GM19239 (cell line): Measurements from ENCODE around the gene MAGIX.
"Not testable (repeated sequence)": the region's sequence is repeated elsewhere in the genome, so short reads cannot be mapped to it uniquely, and the experiment has no call there.

Experiments
- DNase-seq: peaks from one replicate; pipeline ENCODE4 v3.0.0; 2011; ENCODE audit warnings: low spot score; ENCODE audit not compliant: insufficient read length
- FAIRE-seq: peaks from 2 replicates; lab custom pipeline; 2011; peaks lifted over from hg19 to GRCh38; lab: Jason Lieb, UNC

Gene MAGIX

DNA sequence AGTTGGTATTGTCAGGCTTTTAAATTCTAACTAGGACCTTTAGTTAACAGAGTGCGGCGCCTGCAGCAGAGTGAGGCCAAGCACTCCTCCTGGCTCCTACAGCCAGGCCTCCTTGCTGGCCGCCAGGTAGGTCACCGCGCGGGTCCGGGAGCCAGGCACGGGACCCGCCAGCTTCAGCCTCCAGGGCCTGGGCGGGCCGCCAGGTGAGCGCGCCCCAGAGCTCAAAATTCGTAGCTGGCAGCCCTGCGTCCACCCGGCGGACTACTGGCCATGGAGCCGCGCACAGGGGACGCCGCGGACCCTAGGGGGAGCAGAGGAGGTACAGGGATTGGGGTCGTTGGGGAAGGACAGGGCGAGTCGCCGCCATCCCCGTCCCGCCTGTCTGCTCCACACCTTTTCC is at the start of gene MAGIX:
MAGIX (plus strand) TSS at position 139 of the 400 bp plus-strand sequence; CDS start at position 271, 132 bp downstream.
- DNase-seq, result no peak

DNA sequence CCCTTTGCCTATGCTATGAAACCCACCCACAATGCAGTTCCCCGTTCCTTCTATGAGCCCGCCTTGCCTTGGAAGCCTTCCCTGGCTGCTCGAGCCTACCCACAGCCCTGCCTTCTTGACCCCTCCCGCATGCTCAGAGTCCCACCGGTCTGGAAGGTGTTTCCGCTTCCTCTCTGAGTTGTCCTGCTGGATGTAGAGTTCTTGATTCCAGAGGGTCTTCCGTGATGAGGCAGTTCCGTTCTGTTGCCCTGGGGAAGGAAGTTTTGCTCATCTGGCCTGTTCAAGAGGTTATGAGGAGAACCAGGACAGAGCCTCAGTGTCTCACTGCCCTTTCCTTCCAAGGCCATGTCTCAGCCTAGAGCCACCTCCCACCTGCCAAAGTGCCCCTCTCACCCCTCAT is 46.5 kb upstream of the MAGIX start:
- FAIRE-seq (no peak), DNase-seq (no peak)

More for the DNA sequence above, at the start of gene MAGIX:
- no peak for FAIRE-seq

DNA sequence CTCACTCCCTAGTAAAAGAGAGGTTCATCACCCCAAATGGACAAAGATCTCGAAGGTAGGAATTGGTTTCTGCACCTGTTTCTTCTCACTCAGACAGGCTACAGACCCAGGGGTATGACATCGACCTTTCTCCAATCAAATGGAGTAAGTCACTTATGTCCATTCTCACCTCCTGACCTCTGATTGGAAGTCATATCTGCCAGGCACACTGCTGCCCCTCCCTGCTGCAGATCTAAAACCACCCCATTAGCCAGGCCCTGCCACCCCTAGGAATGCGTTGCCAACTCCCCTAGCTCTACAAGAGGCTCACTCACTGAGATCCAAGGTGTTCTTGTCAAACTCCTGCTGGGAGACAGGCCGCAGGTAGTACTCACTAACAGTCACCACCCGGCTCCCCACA is 45.8 kb upstream of the MAGIX start:
- FAIRE-seq, result no peak

DNA sequence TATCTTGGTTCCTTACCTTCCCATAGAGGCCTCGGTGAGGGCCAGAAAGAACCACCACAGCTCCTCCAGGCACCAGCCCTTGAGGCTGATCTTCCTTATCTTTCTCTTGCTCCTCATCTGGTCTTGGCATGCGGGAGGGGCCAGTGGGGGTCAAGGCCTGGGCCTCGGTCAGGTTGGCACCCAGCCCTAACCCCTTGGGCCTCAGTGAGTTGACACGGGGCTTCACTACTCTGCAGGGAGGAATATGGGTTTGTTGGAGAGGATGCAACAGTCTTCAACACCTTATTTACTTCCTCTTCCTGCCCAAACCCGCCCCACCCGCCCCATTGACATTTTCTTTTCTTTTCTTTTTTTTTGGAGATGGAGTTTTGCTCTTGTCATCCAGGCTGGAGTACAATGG is 45.0 kb upstream of the MAGIX start:
- DNase-seq, result no peak
- FAIRE-seq, result no peak

More for the DNA sequence above, 45.8 kb upstream of the MAGIX start:
- DNase-seq, result no peak

DNA sequence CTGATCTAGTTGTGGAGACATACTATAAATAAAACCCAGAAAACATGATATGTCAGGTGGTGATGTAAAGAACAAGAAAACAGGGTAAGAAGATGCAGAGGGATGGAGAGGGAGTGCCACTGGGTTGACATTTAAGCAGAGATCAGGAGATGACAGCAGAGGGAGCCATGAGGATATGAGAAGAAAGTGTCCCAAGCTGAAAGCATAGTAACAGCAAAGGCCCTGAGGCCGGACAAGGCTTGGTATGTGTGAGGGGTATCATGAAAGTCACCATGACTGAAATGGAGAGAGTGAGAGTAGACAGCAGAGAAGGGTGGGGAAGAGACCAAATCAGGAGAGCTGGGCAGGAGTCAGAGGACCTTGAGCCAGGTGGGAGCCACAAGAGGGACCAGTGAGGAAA is 42.5 kb upstream of the MAGIX start:
- DNase-seq (no peak), FAIRE-seq (no peak)

DNA sequence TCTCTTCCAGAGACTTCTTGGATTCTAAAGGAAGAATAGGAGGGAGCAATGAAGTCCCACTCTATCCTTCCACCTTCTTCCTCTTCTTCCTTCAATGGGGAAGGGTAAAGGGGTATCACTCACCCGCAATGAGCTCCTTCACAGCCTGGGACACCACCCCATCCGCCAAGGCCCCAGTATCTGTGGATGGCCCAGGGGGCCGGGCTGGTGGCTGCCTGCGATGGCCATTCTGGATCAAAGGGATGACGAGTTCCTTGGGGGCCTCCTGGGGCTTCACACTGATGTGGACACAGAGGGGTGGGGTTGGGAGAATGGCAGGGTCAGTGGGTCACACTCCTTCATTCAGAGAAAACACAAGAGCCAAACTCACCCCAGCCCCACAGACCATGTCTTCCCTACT is 40.1 kb upstream of the MAGIX start:
- no peak for FAIRE-seq
- DNase-seq, result no peak

DNA sequence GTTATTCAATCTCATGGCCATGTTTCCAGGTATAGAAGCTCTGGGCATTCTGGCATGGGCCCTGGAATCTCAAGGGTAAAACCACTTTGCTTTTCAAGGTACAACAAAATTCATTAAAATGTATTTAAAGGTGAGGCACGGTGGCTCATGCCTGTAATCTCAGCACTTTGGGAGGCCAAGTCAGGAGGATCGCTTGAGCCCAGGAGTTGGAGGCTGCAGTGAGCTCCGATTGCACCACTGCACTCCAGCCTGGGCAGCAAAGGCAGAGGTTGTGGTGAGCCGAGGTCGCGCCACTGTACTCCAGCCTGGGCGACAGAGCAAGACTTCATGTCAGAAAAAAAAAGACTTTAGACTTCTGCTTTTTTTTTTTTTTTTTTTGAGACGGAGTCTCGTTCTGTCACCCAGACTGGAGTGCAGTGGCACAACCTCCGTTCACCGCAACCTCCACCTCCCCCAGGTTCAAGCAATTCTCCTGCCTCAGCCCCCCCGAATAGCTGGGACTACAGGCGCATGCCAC is 34.8 kb upstream of the MAGIX start:
- not testable (repeated sequence) for DNase-seq, FAIRE-seq

DNA sequence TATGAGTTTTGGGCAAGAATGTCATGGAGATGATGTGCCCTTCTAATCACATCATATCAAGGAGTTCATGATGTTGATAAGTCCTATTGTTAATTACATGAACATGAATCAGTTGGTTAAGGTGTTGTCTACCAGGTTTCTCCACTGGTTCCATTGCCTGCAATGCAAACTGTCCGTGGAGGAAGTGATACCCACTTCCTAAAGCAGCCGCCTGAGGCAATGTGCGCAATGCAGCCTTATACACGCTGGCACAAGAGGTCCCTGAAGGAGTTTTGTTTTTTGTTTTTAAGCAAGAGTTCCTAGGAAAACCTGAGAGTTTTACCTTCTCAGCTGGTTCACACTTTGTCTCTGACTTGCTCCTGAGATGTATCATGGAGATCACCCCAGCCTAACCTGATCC is 33.1 kb upstream of the MAGIX start:
- DNase-seq (no peak), FAIRE-seq (no peak)

DNA sequence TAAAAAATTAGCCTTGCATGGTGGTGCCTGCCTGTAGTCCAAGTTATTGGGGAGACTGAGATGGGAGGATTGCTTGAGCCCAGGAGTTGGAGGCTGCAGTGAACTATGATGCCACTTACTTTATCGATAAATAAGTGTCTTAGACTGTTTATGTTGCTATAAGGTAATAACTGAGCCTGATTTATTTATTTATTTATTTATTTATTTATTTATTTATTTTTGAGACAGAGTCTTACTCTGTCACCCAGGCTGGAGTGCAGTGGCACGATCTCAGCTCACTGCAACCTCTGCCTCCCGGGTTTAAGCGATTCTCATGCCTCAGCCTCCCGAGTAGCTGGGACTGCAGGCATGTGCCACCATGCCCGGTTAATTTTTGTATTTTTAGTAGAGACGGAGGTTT is 30.3 kb upstream of the MAGIX start:
- FAIRE-seq, DNase-seq: not testable (repeated sequence)

DNA sequence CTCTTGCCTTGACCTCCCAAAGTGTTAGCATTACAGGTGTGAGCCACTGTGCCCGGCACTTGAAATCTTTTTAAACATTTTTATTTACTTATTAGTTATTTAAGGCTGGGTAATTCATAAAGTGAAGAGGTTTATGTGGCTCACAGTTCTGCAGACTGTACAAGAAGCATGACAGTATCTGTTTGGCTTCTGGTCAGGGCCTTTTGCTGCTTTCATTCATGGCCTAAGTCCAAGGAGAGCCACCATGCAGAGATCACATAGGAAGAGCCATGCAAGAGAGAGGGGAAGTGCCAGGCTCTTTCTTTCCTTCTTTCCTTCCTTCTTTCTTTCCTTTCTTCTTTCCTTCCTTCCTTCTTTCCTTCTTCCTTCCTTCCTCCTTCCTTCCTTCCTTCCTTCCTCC is 28.8 kb upstream of the MAGIX start:
- FAIRE-seq (no peak), DNase-seq (no peak)

DNA sequence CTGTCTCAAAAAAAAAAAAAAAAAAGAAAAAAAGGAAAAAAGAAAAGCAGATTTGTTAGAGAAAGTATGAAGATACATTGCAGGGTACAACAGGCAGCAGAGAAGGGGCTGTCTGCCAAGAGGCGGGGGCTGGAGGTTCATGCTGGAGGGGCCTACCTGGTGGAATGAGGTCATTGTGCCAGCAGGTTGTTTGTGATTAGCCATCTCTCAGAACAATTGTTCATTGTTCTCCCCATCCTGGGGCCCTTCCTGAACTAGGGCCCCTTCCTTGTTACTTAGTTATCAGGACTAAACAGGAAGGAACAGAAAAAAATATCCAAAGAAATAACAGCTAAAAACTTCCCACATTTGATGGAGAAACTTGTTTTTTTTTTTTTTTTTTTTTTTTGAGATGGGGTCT is 25.1 kb upstream of the MAGIX start:
- DNase-seq (no peak), FAIRE-seq (no peak)

DNA sequence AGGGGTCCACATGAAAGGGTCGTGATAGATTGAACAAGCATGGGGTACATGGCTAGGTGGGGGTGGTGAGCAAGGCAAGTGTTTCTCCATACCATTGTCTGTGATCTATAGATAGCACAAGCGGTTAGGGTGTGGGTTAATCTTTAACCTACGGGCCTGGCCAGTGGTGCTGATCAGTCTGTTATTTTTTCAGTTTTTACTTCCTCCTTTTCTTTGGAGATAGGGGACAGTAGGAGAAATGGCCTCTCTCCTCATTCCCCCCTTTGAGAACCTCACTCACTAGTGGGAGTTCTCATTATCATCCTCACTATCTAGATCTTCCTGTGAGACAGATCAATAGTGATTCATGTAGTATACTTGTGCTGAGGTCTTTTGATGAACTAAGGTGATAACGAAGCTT is 22.8 kb upstream of the MAGIX start:
- DNase-seq, result no peak
- FAIRE-seq, result no peak

DNA sequence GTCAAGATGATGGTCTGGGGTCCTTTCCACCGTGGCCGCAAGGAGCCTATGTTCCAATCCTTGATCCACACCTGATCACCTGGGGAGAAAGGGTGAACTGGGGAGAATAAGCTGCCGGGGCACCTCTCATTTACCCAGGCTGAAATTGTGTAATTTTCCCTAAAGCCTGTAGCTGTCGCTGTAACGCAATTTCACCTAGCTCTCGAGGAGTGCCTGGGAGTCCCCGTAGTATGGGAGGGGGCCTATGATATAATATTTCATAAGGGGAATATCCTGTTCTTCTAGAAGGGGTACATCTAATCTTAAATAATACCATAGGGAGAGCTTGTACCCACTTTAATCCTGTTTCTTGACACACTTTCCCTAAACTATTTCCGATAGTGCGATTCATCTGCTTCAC is 20.3 kb upstream of the MAGIX start:
- not testable (repeated sequence) for FAIRE-seq, DNase-seq

DNA sequence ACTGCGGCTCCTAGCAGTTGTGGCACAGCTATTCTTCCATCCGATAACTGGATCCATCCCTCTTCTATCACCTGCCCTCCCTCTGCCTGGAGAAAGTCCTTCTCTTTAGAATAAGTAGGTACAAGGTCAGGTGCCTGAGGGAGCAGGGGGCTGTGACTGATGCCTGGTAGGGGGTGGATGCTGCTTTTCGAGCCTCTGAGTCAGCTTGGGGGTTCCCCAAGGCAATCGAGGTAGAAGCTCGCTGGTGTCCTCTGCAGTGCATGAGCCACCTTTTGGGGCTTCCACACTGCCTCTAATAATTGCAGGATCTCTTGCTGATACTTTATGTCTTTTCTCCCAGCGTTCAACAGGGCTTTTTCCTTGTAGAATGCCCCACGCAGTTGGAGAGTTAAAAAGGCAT is 19.4 kb upstream of the MAGIX start:
- not testable (repeated sequence) for FAIRE-seq, DNase-seq

DNA sequence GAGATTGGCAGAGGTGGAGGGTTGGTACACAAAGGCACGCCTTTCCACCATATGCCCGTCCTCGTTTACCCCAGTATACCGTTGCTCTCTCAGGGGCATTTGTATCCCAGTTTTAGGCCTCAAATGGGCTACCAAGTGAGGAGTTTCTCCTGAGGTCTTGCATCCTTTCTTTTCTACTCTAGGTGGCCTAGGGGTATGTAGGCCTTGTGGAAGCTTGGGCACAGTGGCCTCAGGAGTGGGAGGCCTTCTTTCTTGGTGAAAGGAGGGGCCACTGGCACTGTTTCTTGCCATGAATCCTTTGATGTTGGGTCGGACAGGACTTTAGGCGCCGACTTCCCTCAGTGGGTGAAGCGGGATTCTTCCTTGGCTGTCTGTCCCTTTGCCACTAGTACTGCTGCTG is 15.3 kb upstream of the MAGIX start:
- FAIRE-seq, result no peak
- DNase-seq, result no peak

DNA sequence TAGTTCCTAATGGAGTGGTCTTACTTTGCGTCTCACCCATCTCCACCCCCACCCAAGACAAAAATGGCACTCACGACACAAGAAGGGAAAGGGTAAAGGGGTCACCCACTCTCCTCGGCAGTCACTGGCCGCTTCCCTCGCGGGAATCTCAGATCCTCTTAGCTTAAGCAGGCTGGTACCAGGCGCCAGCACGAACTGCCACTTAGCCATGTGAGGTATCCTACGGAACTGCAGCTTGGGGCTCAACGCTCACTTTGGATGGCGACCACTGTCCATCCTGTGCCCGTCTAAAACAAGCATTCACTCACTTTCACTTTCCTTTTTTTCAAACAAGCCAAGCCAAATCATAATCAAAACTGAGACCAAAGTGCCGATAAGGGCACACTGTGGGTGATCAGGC is 14.6 kb upstream of the MAGIX start:
- DNase-seq, result no peak
- no peak for FAIRE-seq

DNA sequence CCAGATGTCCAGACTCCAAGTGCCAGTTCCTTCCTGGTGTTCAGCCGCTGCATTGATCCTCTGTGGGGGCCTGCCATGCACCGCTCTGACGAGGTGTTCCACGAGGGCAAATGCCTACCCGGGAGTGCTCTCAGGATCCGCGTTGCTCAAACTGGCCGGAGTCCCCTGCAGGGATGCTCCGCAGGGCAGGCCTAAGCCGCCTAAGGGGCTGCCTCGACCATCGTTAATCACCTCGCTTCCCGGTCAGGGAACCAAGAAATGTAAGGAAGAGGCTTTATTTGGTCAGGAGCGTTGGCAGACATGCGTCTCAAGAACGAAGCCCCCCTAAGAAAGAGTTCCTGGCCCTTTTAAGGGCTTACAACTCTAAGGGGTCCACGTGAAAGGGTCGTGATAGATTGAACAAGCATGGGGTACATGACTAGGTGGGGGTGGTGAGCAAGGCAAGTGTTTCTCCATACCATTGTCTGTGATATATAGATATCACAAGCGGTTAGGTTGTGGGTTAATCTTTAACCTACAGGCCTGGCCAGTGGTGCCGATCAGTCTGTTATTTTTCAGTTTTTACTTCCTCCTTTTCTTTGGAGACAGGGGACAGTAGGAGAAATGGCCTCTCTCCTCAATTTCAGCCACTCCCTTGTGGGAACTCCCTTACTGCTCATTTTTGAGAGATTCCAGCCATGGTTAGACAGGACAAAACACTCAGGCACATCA is 14.0 kb upstream of the MAGIX start:
- not testable (repeated sequence) for DNase-seq

DNA sequence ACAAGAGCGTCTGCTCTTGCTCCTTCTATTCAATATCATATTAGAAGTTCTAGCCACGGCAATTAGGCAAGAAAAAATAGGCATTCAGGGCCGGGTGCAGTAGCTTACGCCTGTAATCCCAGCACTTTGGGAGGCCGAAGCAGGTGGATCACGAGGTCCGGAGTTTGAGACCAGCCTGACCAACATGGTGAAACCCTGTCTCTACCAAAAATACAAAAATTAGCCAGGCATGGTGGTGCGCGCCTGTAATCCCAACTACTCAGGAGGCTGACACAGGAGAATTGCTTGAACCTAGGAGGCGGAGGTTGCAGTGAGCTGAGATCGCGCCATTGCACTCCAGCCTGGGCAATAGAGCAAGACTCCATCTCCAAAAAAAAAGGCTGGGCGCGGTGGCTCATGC is 13.3 kb upstream of the MAGIX start:
- not testable (repeated sequence) for FAIRE-seq, DNase-seq

More for the DNA sequence above, 14.0 kb upstream of the MAGIX start:
- FAIRE-seq, result peak; percentile 97

DNA sequence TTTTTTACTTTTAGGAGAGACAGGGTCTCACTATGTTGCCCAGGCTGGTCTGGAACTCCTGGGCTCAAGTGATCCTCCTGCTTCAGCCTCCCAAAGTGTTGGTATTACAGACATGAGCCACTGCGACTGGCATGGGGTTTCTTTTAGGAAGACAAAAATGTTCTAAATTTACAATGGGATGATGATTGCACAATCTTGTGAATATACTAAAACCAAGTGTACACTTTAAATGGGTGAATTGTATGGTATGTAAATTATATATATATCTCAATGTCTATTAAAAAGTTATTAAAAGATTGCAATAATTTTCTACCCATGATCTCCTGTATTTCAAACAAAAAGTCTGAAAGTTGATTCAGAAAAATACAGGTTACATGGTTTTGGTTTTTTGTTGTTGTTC is 9.1 kb upstream of the MAGIX start:
- DNase-seq (no peak), FAIRE-seq (no peak)

DNA sequence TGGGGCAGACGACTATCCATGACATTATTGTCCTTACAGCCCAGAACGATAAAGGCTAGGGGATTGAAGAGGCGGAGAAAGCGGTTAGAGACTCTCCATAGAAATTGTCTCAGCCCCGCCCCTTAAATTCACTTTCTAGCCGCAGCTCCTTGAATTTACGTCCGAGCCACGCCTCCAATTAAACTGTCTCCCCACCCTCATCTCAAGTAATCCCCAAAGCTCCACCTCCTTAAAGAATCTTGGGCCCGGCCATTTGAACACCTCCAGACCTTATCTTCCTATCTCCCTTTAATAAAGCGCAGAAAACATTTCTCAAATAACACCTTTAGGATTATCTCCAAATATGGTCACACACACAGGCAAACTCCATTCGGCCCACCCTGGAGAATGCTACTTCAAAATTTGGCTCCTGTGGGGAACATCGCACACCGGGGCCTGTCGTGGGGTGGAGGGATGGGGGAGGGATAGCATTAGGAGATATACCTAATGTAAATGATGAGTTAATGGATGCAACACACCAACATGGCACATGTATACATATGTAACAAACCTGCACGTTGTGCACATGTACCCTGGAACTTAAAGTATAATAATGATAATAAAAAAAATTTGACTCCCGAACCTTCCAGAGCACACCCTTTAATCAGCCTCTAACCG is 7.2 kb upstream of the MAGIX start:
- no peak for DNase-seq
- peak; percentile 63 for FAIRE-seq
